GM21786 (cell line): ENCODE data around the gene TMBIM6.
A peak's percentile ranks its signal among the peaks of the same experiment; 100 is the strongest.
"Not testable (repeated sequence)": the region's sequence is repeated elsewhere in the genome, so short reads cannot be mapped to it uniquely, and the experiment has no call there.

Experiments used
- ATAC-seq: cut with Tn5 transposase; IDR thresholded peaks from one replicate; pipeline ENCODE4 v1.9.1; 2021; ENCODE audit not compliant: unreplicated experiment

Gene TMBIM6

DNA sequence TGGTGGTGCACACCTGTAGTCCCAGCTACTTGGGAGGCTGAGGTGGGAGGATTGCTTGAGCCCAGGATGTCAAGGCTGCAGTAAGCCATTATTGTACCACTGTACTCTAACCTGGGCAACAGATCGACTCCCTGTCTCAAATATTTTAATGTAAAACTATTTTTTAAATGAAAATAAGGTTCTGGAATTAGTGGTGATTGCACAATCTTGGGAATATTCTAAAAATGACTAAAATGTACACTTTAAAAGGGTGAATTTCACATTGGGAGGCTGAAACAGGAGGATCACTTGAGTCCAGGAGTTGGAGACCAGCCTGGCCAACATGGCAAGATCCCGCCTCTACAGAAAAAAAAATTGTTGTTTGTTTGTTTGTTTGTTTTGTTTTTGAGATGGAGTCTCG, 12.9 kb upstream of the TMBIM6 start:
- no peak for ATAC-seq

DNA sequence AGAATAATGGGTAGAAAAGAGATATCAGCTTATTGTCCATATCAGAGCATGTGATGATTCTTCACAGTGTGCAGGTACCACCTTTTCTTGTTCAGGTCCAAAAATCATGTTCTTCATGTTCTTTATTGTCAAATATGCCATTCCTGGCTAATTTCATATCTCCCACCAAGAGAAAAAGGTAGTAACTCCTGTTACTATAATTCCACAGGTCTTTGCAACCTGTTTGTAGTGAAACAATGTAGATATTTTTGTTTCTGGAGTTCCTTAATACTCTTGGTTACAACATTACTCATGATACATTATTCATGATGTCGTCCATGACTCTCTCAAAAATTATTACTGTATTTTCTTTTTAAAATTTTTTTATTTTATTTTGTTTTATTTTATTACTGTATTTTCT, 11.3 kb upstream of the TMBIM6 start:
- no peak for ATAC-seq

DNA sequence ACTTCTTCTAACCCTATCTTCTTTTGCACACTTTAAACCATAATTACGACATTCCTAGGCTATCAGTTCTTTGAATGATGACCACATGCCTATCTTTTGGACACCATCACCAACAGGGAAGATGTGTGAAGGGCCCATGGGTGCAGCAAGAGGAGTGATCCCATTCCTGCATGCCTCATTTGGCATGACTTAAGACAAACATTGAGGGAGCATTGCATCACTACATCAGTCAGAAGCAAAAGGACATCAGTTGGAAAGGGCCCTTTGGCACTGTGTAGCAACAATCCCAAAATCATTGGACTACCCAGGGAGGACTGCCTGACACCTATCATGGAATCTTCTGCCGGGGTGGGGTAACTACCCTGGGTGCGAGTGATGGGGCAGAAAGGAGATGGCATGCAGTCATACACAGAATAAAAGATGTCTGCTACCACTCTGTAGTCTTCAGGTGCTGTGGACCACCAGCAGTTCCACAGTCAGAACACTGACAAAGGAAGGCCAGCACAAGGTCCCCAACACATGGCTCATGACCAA, 10.7 kb upstream of the TMBIM6 start:
- no peak for ATAC-seq

DNA sequence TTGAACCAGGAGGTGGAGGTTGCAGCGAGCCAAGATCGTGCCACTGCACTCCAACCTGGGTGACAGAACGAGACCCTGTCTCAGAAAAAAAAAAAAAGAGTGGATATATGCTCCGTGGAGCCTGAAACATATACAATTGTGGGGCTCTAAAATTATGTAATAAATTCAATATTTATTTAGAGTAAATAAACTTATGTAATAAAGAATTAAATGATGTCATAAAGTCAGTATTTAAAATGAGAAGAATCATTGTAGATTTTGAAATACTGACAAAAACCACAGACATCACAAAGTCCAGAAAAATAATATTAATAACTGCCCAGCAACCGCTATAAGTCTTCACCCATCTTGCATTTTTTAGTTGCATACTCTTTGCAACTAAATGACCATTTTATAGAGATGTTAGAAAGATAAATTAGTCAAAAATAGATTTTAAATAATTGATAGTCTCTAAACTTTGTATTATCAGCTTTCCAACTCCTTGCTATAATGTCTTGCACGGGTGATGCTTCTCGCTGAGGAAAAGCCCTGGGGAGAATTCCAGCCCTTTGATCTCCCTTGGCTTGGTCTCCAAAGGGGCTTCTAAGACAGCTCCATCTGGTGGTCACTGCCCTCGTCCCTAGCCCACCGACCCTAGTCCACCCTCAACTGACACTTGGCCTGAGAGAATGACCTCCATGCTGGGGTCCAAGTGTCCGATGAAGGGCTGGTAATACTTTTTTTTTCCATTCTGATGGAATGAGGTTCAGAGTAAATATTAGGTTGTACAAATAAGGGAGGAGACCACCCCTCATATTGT, 7.9 kb upstream of the TMBIM6 start:
- no peak for ATAC-seq

DNA sequence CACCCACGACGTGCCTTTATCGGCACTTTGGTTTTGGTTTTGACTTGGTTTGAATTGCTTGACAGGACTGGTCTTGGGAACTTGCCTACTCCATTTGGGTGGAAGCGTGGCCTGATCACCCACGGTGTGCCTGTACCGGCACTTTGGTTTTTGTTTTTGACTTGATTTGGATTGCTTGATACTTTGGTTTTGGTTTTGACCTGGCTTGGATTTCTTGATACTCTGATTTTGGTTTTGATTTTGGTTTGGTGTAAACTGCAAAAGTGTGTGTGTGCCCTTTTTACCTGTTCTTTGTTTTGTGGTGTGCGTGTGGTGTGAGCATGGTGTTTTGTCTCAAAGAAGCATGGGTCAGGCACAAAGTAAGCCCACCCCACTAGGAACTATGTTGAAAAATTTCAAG, 6.5 kb upstream of the TMBIM6 start:
- not testable (repeated sequence) for ATAC-seq

DNA sequence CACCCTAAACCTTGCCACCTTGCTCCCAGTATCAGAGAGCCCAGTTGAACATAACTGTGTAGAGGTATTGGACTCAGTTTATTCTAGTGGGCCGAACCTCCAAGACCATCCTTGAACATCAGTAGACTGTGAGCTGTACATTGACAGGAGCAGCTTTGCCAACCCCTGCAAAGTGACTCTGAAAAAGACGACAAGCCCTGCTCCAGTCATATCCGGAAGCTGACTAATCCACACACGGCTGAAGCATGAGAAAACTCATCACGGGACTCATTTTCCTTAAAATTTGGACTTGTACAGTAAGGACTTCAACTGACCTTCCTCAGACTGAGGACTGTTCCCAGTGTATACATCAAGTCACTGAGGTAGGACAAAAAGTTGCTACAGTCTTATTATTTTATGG, 2.6 kb upstream of the TMBIM6 start:
- not testable (repeated sequence) for ATAC-seq

DNA sequence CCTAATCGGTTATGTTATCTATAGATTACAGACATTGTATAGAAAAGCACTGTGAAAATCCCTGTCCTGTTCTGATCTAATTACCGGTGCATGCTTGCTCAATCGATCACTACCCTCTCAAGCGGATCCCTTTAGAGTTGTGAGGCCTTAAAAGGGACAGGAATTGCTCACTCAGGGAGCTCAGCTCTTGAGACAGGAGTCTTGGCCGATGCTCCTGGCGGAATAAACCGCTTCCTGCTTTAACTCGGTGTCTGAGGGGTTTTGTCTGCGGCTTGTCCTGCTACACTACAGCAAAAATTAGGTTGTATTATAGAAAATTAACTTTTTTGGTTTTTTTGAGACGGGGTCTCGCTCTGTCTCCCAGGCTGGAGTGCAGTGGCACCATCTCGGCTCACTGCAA, 1.1 kb upstream of the TMBIM6 start:
- not testable (repeated sequence) for ATAC-seq

DNA sequence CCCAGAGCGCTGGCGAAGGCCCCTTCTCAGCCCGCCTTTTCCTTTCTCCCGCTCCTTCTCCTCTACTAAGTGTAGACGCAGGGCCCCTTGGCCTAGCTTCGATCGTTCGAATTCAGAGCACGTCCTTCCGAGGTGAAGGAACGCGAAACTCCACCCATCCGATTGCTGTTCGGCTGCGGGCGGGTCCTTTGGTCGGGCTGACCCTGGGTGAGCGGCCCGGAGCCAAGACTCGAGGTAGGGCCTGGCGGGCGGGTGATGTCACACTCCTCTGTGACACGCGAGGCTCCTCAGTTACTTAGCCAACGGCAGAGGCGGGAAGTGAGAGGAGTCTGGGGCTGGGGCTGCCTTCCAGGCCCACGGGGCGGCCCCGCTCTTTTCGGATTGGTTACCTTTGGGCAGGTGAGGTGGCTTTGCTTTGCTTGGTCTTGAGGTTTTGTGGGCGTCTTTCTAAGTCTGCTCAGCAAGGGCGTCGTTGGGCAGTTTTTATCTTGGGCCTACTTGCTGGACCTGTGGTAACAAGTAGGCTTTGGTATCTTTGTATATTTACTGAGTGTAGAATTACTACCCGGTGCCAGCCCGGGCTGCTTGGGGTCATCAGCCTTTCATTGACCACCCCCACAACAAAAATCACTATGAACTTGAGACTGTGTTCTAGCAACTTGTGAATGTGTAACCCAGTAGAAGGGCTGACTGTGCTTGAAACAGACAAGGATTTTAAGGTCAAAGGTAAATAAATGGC, 694 bp downstream of the TMBIM6 start:
- peak; percentile 43 for ATAC-seq

DNA sequence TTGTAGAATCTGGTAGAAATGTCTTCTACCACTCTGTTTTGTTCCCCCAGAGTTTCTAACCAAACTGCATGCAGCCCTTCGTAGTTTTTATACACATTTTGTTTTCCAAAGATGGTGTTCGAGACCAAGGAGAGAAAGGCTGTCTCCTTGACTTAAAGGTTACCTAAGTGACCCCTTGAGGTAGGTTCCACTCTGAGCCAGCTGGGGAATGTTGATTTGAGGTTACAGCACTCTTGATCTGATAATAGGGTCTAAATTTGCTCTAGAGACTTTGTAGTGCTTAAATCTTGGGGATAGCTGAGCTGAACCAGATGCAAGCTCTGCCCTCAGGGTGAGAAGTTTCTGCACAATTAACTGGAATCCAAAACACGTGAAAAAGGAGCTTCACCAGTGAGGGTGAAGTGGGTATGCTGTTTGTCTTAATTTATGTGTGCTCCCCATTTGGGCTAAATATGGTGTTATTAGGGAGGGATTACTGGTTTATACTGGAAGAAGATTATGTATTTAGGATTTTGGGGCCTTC, 3.1 kb downstream of the TMBIM6 start:
- no peak for ATAC-seq

DNA sequence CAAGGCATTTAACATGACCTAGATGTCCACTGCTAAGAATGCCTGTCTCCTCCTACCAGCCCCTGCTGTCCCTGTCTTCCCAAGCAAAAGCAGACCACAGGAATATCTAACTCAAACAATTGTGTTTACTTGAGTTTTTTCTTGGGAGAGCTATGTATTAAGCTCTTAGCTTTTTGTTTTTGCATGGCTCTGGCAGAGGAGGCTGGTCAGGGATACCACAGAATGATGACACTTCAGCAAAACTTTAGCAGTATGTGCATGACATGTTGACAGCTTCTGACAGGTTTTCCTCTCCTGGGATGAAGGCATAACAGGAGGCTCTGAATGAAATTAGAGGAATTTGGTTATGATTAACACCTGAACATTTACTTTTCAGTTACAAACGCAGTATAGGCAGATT, 6.9 kb downstream of the TMBIM6 start:
- no peak for ATAC-seq

DNA sequence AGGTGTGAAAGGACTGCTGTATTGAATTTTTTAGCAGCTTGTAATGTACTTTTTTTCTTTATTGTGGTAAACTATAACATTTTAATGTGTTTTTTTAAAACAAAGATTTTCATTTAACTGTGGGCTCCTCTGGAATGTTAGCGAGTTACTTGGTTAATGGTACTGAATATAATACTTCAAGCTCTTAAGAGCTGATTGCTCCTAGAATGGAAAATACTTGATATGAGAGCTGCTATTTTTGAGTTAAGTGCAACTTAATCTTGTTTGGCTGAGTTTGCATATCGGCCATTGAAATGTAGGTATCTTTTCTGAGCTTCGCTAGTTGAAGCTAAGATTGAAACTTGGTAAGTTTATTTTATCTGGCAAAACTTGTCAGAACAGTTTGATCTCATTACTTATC, 7.4 kb downstream of the TMBIM6 start:
- ATAC-seq, result no peak

DNA sequence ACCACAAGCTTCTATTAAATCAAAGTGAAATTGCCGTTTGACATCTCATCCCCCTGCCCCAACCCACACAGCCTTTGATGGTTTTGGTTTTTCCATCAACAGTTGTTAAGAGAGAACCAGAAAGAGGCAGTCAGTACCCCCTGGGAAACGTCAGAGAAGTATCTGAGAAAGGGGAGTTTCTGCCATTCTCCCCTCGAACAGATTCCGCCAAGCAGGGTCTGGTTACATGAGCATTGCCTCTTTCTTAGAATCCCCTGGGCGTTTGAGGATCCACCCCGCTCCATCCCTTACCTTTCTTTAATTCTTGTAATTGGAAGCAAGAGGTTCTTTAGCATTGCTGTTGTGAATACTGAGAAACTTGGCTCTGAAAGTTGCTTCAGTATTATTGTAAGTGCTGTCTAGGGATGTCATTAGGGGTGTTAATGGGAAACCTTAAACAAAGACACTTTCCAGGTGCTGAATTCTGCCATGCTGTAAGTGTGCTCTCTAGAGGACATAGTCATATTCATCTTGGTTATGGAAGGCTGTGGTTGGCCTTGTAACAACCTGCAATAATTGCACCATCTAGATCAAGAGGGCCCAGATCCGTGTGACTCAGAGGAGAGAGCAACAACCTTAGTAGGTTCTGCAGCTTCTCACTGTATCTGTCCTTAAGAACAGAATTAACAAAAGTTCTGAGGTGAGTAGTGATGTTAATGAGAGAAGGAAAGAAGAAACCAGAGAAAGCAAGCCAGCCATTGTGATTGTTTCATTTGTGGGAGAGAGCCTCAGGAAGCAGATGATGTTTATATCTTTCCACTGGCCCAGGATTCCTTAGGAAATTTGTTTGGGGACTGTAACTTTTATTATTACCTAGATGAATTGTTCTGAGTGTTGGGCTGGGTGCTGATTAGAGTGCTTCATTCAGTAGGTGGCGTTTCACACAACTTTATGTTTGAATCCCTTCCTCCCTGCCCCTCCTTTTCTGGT, 9.0 kb downstream of the TMBIM6 start:
- no peak for ATAC-seq

DNA sequence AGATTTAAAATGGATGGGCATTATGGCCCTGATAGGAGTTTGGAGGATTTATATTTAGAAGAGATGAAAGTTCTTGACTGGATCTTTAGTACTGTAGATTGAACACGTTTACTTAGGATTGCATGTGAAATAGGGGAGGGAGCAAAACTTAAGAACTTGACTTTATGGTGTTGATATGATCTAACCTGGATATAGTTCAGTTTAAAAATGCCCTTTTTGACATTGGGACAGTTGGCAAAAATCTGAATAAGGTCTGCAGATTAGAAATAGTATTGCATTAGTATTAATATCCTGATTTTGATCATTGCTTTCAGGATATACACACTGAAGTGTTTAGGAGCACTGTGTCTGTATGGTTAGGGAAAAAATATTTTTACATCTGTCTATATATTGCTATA, 9.6 kb downstream of the TMBIM6 start:
- ATAC-seq, result no peak

DNA sequence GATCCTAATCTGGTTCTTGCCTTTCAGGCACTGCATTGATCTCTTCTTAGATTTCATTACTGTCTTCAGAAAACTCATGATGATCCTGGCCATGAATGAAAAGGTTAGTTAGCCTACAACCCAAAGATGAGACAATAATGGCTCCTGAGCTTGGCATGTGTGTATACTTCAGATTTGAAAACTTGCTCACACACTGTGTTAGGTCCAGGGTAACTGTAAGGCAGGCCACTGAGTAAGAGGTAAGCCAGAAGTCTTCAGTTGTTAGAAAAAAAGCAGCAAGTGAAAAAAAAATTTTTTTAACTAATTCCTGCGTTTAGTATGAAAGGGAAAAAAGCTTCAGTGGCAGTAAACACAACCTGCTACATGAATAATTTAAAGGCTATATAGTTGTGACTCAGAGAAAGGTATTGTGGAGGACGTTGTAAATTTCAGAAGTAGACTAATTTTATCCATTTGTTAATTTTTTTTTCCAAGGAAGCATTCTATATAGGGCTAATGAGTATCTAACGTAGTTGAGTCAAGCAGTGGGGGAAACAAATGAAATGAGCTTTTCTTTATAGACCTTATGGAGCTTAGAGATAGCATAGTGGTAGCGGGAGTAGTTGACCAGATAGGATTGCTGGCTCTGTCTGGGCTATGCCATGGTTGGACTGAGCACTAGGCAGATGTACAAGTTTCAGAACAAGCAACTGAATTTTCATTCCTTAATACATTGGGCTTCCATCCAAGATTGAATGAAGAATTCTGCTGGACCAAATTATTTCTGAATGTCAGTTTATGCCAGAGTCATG, 20.5 kb downstream of the TMBIM6 start:
- ATAC-seq, result no peak

DNA sequence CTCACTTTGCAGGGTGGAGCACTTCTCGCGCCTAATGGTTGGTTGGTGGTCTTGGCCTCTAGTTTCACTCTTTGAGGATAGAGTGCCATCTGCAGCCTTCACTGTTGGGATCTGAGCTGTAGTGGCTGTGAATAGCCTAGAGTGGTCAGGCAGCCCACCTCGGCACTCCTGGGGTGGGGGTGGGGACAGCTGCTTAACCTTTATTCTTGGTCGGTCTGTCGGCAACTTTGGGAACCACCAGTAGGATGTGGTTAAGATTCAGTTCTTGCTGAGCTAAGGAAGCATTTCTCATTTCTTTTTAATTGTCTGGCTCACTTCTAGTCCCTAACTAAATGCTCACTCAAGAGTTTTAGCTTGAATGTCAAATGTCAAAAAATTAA, 21.1 kb downstream of the TMBIM6 start:
- no peak for ATAC-seq

DNA sequence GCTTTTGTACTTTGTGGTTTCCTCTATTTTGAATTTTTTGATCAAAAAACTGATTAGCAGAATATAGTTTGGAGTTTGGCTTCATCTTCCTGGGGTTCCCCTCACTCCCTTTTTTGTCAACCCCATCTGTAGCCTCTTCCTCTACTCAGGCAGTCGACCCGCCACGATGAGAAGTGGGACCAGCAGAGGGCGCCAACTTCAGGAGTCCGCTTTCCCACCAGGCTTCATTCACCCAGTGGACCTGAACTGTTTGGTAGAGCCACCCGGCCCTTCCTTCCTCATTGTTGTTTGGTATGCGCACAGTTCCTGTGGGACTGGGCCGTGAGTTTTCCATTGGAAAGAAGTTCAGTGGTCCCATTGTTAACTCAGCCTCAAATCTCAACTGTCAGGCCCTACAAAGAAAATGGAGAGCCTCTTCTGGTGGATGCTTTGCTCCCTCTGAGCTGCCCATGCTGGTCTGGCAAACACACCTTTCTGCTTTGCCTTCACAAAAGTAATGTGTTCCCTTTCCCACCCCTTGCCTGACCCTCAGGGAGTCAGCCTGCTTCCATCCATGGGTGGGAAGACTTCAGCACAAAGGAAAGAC, 21.7 kb downstream of the TMBIM6 start:
- no peak for ATAC-seq

DNA sequence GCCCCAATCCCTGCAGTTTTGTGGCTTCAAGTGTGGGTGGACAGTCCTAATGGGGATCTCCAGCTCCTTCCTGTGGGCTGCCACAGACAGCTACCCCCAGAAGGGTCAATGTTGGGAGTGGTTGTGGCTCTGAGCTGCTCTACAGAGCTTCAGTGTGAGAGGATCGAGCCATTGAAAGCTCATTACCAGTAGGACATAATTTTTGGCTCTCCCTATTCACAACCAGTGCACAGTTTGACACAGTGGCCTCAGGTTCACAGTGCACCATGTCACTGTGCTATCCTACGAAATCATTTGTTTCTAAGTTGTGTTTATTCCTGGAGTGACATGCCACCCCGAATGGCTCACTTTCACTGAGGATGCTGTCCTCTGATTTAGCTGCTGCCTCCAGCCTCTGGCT, 22.8 kb downstream of the TMBIM6 start:
- ATAC-seq, result no peak

DNA sequence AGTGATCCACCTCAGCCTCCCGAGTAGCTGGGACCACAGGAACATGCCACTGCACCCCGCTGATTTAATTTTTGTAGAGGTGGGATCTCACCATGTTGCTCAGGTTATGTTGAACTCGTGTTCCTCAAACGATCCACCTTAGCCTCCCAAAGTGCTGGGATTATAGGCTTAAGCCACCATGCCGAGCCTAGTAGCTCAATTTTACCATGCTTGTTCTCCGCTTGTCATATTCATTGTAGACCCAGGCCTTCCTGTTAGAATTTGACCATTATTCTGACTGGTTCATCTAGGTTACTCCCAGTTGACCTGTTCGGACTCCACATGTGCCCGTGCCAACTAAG, 24.7 kb downstream of the TMBIM6 start:
- no peak for ATAC-seq

DNA sequence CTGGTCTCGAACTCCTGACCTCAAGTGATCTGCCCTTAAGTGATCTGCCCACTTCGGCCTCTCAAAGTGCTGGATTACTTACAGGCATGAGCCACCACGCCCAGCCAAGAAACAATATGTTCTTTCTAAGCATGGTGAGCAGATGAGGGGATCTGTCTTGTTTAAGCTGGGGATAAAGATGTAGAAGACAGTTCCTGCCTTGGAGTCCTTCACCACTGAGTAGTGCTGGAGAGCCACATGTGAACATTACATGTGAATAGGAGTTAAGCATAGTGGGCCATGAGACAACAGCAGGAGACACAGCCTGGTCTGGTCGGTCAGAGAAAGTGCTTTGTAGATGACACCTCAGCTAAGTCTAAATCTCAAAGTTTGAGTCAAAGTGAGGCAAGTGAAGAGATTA, 26.0 kb downstream of the TMBIM6 start:
- no peak for ATAC-seq

DNA sequence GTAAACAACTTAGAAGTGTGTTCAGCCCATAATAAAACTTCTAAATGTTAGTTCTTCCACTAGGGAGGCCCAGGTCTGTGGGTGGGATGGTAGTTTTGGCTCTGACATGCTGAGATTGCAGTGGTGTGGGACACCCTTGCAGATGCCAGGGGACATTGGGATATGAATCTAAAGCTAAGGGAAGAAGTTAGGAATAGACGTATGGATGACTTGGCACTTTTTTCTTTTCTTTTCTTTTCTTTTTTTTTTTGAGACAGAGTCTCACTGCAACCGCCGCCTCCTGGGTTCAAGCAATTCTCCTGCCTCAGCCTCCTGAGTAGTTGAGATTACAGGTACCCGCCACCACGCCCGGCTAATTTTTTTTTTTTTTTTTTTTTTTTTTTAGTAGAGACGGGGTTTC, 31.7 kb downstream of the TMBIM6 start:
- ATAC-seq, result not testable (repeated sequence)
